ENCODE data around the gene C12orf60. TPM values are rescaled to one million over a fixed set of nuclear protein-coding genes. Genes with fewer than 3 reads are reported as not detected.

C12orf60 gene
- total RNA-seq, 3 donors from 2014 or later: 0.44 to 0.96 (median 0.46) TPM

GRCh38 chr12:14771651-14772137, 31.8 kb upstream of the C12orf60 start:
- Histone ChIP-seq H3K9me3 (peaks cover 2% of the 10 kb centered on the region), H3K36me3 (ENCODE audit: low read depth) (no peaks in the 10 kb centered on the region), H3K4me1 (ENCODE audit: low read depth) (peaks cover 10% of the 10 kb centered on the region), H3K4me3 (no peak overlapping the region)
- TF ChIP-seq CTCF (IDR thresholded peaks at IDR 0.05): no peak
- intact Hi-C loops (cut with DNase I, micrococcal nuclease): no loop called here
- DNase-seq: no peak
- ATAC-seq: no peak

GRCh38 chr12:14772946-14773345, 30.5 kb upstream of the C12orf60 start:
- no peak for ATAC-seq
- Histone ChIP-seq H3K9me3 (peaks cover 2% of the 10 kb centered on the region), H3K4me1 (ENCODE audit: low read depth) (peaks cover 19% of the 10 kb centered on the region), H3K36me3 (ENCODE audit: low read depth) (no peaks in the 10 kb centered on the region), H3K4me3 (no peak overlapping the region)
- intact Hi-C loops (cut with DNase I, micrococcal nuclease): no loop called here
- no peak for TF ChIP-seq CTCF (IDR thresholded peaks at IDR 0.05)
- DNase-seq: no peak

GRCh38 chr12:14773685-14774073, 29.8 kb upstream of the C12orf60 start:
- Histone ChIP-seq H3K4me1 (ENCODE audit: low read depth) (peaks cover 19% of the 10 kb centered on the region), H3K36me3 (ENCODE audit: low read depth) (no peaks in the 10 kb centered on the region), H3K9me3 (peaks cover 2% of the 10 kb centered on the region), H3K4me3 (peak overlapping the region; percentile 67)
- intact Hi-C loops (cut with DNase I, micrococcal nuclease): no loop called here
- TF ChIP-seq CTCF (IDR thresholded peaks at IDR 0.05): no peak
- ATAC-seq: no peak
- peak in 2 of 3 donors; percentile 64 to 66 for DNase-seq

- Histone ChIP-seq H3K4me1 (ENCODE audit: low read depth) (peaks cover 19% of the 10 kb centered on the region), H3K36me3 (ENCODE audit: low read depth) (no peaks in the 10 kb centered on the region), H3K9me3 (peaks cover 2% of the 10 kb centered on the region), H3K4me3 (peak overlapping the region; percentile 67)
- peak; percentile 78 for ATAC-seq
- TF ChIP-seq CTCF (IDR thresholded peaks at IDR 0.05): no peak
- intact Hi-C loops (cut with DNase I, micrococcal nuclease): no loop called here
- DNase-seq: peak; percentile 95 to 98 (median 97)
These were observed 29.2 kb upstream of the C12orf60 start for GRCh38 chr12:14774074-14774905.

GRCh38 chr12:14774906-14775635, 28.4 kb upstream of the C12orf60 start:
- Histone ChIP-seq H3K9me3 (peaks cover 2% of the 10 kb centered on the region), H3K36me3 (ENCODE audit: low read depth) (no peaks in the 10 kb centered on the region), H3K4me1 (ENCODE audit: low read depth) (peaks cover 19% of the 10 kb centered on the region), H3K4me3 (peak overlapping the region; percentile 67)
- no peak for TF ChIP-seq CTCF (IDR thresholded peaks at IDR 0.05)
- ATAC-seq: peak; percentile 29
- intact Hi-C loops (cut with DNase I, micrococcal nuclease): no loop called here
- DNase-seq: peak; percentile 63 to 76 (median 75)
